Fibroblast of lung (primary cell): ENCODE data around the gene PDILT. TPM values are rescaled to one million over a fixed set of nuclear protein-coding genes. Genes with fewer than 3 reads are reported as not detected.
"Not testable (repeated sequence)": the region's sequence is repeated elsewhere in the genome, so short reads cannot be mapped to it uniquely, and the experiment has no call there.

ENCODE experiments used
- DNase-seq, 2 donors: peaks; one replicate each; pipeline versions ENCODE4 v3.0.0 to v3.0.0-alpha.2; 2010; ENCODE audit warnings: low read depth in 2 of 2
- H2AFZ ChIP-seq: 2 replicates; pipeline ENCODE4 v1.5.1; 2012; ENCODE audit warnings: low read length, control low read depth, inconsistent platforms
- H3K27ac ChIP-seq: 2 replicates; pipeline ENCODE4 v1.5.1; 2011; ENCODE audit warnings: low read length, control low read depth; ENCODE audit not compliant: insufficient read depth
- H3K27me3 ChIP-seq: 2 replicates; pipeline ENCODE4 v1.5.1; 2011; ENCODE audit warnings: mild to moderate bottlenecking, low read length; ENCODE audit not compliant: control insufficient read depth, insufficient read depth
- H3K36me3 ChIP-seq: 2 replicates; pipeline ENCODE4 v1.5.1; 2011; ENCODE audit warnings: low read length; ENCODE audit not compliant: control insufficient read depth, insufficient read depth
- H3K4me1 ChIP-seq: 2 replicates; pipeline ENCODE4 v1.5.1; 2011; ENCODE audit warnings: low read length; ENCODE audit not compliant: control insufficient read depth, insufficient read depth; ENCODE audit errors: extremely low read depth
- H3K4me2 ChIP-seq: 2 replicates; pipeline ENCODE4 v1.5.1; 2011; ENCODE audit warnings: low read length, control low read depth; ENCODE audit not compliant: insufficient read depth; ENCODE audit errors: extremely low read depth
- H3K4me3 ChIP-seq, 4 experiments: fragments of 200-600 bp in 1 of 4; sonication (generic) in 1 of 4; replicated peaks in 1 of 4; 2 replicates each; pipeline ENCODE4 v1.5.1; 2011 to 2016; ENCODE audit warnings: low read length in 4 of 4, low read depth in 3 of 4, mild to moderate bottlenecking in 3 of 4, control low read depth in 2 of 4, inconsistent platforms in 1 of 4, mixed read lengths in 1 of 4; ENCODE audit not compliant: insufficient read depth in 1 of 4; ENCODE audit errors: control extremely low read depth in 1 of 4
- H3K79me2 ChIP-seq: 2 replicates; pipeline ENCODE4 v1.5.1; 2012; ENCODE audit warnings: mild to moderate bottlenecking, low read length, inconsistent platforms; ENCODE audit not compliant: control insufficient read depth, insufficient read depth
- H3K9ac ChIP-seq: 2 replicates; pipeline ENCODE4 v1.5.1; 2011; ENCODE audit warnings: mild to moderate bottlenecking, low read length, control low read depth; ENCODE audit not compliant: insufficient read depth
- H3K9me3 ChIP-seq: 2 replicates; pipeline ENCODE4 v1.5.1; 2012; ENCODE audit warnings: low read depth, low read length; ENCODE audit not compliant: control insufficient read depth, insufficient read depth
- H4K20me1 ChIP-seq: 2 replicates; pipeline ENCODE4 v1.5.1; 2011; ENCODE audit warnings: low read length; ENCODE audit not compliant: control insufficient read depth, insufficient read depth; ENCODE audit errors: extremely low read depth
- CTCF ChIP-seq, 2 donors: IDR thresholded peaks in 1 of 2; conservative IDR thresholded peaks in 1 of 2; 1 replicate in 1 of 2; 2 replicates in 1 of 2; pipeline ENCODE4 v1.5.1; 2011 to 2012; ENCODE audit warnings: low read length in 2 of 2, control low read depth in 1 of 2, inconsistent platforms in 1 of 2, low read depth in 1 of 2, mild to moderate bottlenecking in 1 of 2
- EZH2 ChIP-seq: IDR thresholded peaks from 2 replicates; pipeline ENCODE4 v1.5.1; 2012; ENCODE audit warnings: low read length, control low read depth, mild to moderate bottlenecking; ENCODE audit errors: missing control alignments
- polyA plus RNA-seq, 2 donors: library from polyadenylated mRNA; depleted of rRNA in 1 of 2; stranded (reverse) in 1 of 2; unstranded in 1 of 2; fragments of >200 nt; gene quantifications; 2 replicates each; pipeline ENCODE4 v1.2.1, GENCODE V29; 2011 to 2012; ENCODE audit warnings: missing spikeins in 1 of 2
- total RNA-seq: library from RNA; depleted of rRNA; stranded (reverse); fragments of >200 nt; gene quantifications from 2 replicates; pipeline ENCODE4 v1.2.1, GENCODE V29; 2014

The PDILT gene
- total and polyA plus RNA-seq, 2 donors (not counting 1 experiment from before 2014, with no cell fraction given): not detected

GRCh38 chr16:20441191-20441590 is 36.7 kb upstream of the PDILT start:
- H3K9me3 ChIP-seq: no peaks in the 10 kb centered on the region
- no peaks in the 10 kb centered on the region for H3K79me2 ChIP-seq
- no peak for DNase-seq
- H3K27me3 ChIP-seq: no peaks in the 10 kb centered on the region
- H3K4me2 ChIP-seq: no peak overlapping the region
- no peak overlapping the region for H3K4me3 ChIP-seq
- H3K27ac ChIP-seq: no peak overlapping the region
- no peak overlapping the region for H3K9ac ChIP-seq
- no peaks in the 10 kb centered on the region for H3K4me1 ChIP-seq
- no peak overlapping the region for H2AFZ ChIP-seq
- TF ChIP-seq CTCF (conservative IDR thresholded peaks at IDR 0.05 in 1 of 2, IDR thresholded peaks at IDR 0.05 in 1 of 2; ENCODE audit: low read depth in 1 of 2, low read length in 2 of 2) (no peak), EZH2 (no peak)
- no peaks in the 10 kb centered on the region for H3K36me3 ChIP-seq
- H4K20me1 ChIP-seq: no peaks in the 10 kb centered on the region

GRCh38 chr16:20440731-20441130 is 36.2 kb upstream of the PDILT start:
- H3K27me3 ChIP-seq, H3K27ac ChIP-seq, H2AFZ ChIP-seq, H3K36me3 ChIP-seq, H3K4me2 ChIP-seq, H3K4me1 ChIP-seq, H3K9me3 ChIP-seq, H3K4me3 ChIP-seq, DNase-seq, H3K9ac ChIP-seq, H4K20me1 ChIP-seq, H3K79me2 ChIP-seq: not testable (repeated sequence)

- H3K9me3 ChIP-seq, H3K27me3 ChIP-seq, H3K4me2 ChIP-seq, H3K36me3 ChIP-seq, DNase-seq, H3K4me3 ChIP-seq, H4K20me1 ChIP-seq, H3K79me2 ChIP-seq, H3K9ac ChIP-seq, H3K4me1 ChIP-seq, H2AFZ ChIP-seq, H3K27ac ChIP-seq: not testable (repeated sequence)
Measured at GRCh38 chr16:20439820-20440231, 35.3 kb upstream of the PDILT start.

GRCh38 chr16:20438950-20439349 is 34.4 kb upstream of the PDILT start:
- H3K9me3 ChIP-seq, H3K27ac ChIP-seq, DNase-seq: not testable (repeated sequence)

More at GRCh38 chr16:20438950-20439349, 34.4 kb upstream of the PDILT start:
- not testable (repeated sequence) for H3K4me3 ChIP-seq, H2AFZ ChIP-seq, H3K9ac ChIP-seq, H3K36me3 ChIP-seq, H3K79me2 ChIP-seq, H3K4me1 ChIP-seq, H3K27me3 ChIP-seq, H4K20me1 ChIP-seq, H3K4me2 ChIP-seq
